Stimulated activated CD8-positive, alpha-beta memory T cell treated with anti-CD3 and anti-CD28 coated beads, Interleukin-7, amount 100 ng/mL, for 4 hours (primary cell): ENCODE results near the gene IRF8.
"Not testable (repeated sequence)": the region's sequence is repeated elsewhere in the genome, so short reads cannot be mapped to it uniquely, and the experiment has no call there.

ENCODE experiments used
- DNase-seq, 2 donors: peaks; one replicate each; pipeline ENCODE4 v3.0.0-alpha.2; 2020; ENCODE audit warnings: low read depth in 2 of 2

Gene IRF8

DNA sequence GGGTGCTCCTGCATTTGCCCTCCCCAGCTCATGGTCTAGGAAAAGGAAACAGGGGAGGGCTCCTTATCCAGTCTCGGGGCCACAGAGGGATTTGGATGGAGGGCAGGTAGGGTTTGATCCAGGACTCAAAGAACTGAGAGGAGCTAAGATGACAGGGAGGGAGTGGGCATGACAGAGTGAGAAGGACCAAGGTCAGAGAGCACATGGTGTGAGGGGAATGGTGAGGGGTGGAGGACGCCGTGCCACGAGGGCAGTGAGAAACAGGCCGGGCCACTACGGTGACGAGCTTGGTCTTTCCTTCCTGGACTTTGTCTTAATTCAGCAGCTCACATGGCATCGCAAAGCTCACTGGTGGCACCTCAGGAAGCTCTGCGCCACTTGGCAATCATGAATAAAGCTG is 35.2 kb downstream of the IRF8 start:
- no peak for DNase-seq

DNA sequence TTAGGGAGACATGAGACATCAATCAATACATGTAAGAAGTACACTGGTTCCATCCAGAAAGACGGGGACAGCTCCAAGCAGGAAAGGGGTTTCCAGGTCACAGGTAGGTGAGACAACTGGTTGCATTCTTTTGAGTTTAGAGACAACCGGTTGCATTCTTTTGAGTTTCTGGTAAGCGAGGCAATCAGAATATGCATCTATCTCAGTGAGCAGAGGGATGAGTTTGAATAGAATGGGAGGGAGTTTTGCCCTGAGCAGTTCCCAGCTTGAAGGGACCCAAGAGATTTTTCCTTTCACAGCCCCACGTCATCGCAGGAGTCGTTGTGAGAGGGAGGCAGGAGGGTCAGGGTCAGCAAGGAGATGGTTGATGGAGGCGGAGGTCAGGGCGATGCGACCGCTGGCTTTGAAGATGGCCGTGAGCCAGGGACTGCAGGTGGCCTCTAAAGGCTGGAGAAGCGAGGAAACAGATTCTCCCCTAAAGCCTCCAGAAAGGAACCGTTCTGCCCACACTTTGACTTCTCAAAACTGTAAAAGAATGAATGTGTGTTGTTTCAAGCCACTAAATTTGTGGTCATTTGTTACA is 36.5 kb downstream of the IRF8 start:
- no peak for DNase-seq

DNA sequence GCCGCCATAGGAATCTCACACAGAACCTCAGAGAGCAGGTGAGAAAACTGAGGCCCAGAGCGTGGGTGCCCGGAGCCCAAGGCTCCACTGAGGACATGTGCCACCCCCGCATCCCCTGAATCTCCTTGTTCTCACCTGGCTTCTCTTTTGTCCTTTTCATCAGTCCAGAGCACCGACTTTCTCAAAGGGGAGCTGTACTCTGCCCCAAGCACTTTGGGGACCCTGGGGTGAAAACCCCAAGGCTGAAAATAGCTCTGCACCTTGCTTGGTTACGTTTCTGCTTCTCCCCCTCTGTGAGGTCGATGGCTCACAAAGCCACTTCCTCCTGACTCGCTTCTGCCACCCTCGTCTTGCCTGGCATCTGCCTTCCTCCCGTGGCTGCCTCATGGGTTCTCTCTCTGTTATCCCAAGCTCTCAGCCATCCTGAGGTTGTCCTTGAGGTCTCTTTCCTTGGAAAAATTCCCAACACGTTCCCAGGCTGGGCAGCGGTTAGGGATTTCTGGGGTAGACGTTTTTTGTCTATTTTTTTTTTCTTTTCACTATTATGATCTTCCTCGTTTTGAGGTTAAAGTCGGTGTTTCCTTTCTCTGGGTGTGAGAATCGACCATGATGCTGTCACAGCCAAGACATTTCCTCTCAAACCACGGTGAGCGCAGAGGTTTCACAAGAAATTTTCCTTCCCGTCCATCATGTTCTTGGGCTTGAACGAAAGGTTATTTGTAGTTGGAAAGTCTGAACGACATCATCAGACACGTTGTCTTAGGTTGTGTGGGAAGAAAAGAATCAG is 37.2 kb downstream of the IRF8 start:
- DNase-seq: peak; percentile 73 to 76

DNA sequence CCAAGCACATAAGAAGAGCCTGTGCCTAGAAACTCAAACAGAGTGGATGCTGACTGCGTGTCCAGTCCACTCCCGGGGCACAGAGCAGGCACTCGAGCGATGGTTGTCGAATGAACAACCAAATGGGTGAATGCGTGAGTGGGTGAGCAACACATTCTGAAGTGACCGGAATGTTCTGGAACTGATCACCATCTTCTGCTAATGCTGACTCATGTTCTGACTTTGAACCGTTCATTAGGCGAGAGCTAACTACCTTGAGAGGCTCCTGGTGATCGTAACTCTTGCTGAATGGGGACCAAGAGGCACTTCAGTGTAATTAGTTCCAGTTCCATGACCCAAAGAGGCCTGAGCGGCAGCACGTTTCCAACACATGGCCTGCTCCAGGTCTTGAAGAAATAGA is 37.9 kb downstream of the IRF8 start:
- DNase-seq: peak; percentile 23 to 30

DNA sequence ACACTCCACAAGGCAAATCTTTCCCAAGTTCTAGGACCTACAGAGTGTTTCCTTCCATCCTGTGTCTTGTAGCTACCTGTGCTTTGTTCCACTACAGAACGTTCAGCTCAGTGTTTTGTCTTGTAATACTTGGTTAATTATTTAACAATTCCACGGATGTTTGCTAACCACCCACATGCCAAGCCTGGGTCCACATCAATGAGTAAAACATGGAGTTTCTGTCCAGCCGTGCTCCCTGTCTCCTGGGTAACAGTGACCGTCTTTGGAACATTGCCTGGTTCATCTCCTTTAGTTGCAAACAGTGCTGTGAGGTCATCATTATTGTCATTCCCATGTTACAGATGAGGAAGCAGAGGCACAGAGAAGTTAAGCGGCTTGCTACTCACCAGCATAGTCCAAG is 41.3 kb downstream of the IRF8 start:
- DNase-seq: no peak

DNA sequence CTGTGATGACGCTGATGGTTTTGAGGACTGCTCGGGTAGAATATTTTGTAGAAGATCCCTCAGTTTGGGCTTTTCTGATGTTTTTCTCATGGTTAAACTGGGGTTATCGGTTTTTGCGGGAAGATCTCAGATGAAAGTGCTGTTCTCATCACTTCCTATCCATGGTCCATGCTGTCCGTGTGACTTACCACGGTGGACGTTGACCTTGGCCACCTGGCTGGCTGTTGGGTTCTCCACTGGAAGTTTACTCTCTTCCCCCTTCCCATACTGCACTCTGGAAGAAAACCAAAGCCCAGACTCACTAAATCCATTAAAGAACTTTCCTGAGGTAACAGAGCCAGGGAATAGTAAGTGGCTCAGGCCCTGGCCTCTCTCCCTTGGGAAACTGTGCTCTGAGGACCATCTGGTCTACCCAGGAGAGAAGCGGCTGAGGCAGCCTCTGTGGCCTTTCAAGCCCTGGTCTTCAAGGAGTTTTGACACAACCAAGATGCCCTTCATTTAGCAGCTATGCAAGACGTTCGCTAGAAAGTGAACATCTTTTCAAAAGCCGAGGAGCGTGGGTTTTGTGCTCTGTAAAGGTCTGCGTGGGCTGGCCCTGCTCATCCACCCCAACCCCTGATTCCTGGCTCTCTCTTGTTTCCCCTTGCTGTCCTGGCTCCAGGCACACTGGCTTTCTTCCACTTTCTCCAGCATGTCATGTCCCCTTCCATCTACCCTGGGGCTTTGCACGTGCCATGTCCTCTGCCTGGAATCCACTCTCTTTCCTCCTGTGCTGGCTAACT is 43.1 kb downstream of the IRF8 start:
- no peak for DNase-seq

DNA sequence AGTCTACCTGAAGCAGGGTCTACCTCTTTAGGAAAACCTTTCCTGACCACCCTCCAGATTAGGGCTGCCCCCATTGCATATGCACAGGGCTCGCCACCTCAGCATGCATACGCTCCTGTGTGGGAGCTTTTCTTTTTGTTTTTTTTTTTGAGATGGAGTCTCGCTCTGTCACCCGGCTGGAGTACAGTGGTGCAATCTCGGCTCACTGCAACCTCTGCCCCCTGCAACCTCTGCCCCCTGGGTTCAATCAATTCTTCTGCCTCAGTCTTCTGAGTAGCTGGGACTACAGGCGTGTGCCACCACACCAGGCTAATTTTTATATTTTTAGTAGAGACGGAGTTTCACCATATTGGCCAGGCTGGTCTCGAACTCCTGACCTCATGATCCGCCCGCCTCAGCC is 43.7 kb downstream of the IRF8 start:
- DNase-seq: not testable (repeated sequence)

DNA sequence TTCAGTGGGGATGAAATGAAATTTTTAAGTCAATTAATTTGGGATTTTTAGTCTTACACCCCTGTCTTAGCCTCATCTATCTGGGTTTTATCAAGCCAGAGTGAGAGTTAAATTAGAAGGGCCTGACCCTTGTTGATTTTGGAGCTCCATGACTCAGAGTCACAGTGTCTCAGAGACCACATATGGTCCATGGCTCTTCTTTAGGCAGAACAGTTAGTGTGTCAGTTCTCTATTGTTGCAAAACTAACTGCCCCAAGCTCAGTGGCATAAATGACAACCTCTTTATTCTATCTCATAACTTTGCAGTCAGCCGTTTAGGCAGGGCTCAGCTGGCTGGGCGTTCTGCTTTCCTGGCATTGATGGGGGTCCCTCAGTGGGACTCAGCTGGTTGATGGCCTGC is 44.7 kb downstream of the IRF8 start:
- DNase-seq: no peak

DNA sequence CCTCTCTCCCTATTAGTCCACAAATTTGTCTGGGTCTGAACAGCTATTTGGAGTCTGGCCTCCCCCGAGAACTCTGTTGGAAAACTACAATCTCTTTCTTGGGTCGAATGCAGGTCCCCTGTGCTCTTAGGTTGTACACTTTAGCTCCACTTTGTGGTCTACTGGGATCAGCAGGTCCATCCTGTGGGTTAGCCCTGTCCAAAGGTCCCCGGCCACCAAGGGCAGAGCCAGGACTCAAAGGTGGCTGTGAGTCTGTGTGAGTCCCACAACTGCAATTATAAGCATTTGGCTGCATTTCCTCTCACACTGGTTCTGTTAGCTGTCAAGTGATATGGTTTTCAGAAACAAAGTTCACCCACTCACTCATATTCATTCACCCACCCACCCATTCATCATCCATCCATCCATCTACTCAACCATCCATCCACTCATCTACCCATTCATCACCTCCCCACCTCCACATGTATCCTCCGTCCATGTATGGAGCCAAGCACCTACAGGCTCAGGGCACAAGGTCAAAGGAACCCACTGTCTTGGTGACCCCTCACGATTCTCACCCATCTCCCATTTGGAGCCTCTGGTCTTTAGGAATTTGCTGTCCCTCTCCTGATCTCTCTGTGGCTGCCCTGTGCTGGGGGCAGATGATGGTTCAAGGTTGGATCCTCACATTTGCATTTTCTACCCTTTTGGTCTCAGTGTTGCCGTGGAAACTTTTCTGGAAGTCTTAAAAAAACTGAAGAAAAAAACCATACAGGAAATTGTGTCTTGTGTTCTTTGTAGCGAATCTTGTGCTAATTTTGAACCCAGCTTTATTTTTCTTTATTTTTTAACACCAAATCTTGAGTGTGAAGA is 45.8 kb downstream of the IRF8 start:
- DNase-seq: no peak

DNA sequence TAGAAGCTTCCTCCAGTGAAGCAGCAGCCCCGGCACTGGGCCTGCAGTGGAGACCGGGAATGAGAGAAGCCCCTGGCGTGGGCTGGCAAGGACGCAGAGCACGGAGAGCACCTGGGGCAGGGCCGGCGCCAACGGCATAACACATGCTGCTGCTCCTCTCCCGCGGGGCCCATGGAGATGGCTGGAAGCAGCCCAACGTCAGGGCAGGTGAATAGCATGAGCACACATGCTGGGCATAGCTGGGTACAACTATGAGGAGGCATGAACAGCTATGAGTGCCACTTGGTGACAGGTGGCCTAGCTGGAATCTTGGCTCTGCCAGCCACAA is 46.4 kb downstream of the IRF8 start:
- no peak for DNase-seq

DNA sequence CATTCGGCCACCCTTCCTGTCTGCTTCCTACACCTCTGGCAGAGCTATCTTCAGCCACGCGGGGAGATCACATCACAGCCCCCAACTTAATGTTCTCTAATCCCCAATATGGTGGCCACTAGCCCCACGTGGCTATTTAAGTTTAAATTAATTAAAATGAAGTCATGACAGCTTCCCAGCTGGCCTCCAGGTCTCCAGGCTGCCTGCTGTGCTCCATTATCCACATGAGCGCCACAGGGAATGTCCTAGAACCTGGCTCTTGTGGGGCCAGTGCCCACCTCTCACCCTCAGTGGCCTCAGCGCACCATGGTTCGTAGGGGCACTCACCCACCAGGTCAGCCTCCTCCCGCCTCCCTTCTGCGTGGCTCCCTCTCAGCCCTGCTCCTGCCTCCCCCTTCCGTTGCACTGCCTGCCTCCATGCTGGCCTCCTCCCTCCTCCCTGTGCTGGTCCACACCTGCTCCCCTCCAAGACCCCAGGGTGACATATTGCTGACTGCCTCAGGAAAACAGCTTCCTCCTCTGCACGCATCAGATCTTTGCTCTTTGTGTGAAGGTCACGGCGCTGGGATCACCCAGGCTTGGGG is 47.7 kb downstream of the IRF8 start:
- DNase-seq: no peak

DNA sequence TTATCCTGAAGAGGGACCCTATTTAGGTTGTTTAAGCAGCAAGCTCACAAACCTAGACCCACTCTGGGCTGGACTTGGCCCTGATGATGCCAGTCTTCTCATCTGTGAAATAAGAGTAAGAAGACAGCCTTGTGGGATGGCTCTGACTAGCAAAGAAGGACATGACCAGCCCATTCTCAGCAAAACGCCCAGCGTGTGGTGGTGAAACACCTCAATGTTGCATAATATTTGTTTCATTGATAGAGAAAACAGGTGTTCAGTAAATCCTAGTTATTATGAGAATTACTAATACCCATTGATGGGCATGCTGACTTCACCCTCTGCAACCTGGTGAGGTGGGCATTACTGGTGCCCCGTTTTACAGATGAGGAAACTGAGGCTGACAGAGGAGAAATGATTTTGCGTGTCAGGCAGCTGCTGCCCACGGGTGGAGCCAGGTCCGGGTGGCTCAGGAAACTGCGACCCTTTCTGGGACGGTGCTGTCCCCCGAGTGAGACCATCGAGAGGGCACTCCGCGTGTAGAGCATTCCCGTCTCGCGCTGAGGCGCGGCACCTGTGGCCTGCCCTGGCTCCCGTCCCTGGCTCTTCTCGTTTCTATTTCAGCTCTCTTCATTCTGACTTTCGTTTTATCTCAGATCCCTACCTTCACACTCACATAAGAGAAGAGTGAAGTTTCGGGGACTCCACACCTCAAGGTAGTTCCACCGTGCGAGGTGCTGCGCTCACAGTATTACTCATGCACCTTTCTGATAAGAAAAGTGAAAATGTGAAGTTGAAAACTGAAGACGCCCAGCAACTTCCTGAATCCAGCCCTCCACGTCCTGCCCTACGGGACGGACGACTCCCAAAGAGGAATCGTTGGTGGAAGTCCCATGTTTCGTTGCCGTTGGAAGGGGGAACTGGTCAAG is 48.5 kb downstream of the IRF8 start:
- peak; percentile 24 to 44 for DNase-seq

DNA sequence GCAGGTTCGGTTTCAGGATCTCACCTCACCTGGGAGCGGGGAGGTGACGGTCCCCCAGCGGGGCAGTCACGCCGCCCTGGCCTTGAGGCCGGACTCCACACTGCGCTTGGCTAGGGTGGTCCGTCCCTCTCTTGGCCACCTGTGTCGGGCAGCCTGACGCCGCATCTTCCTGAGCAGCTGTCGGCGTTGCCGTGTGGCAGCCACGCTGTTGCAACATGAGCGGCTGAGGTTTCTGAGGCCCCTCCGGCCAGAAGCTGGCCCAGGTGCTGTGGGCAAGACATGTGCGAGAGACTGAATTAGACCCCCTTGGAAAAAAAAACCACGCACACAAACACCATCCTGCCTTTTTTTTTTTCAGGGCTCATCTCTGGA is 49.2 kb downstream of the IRF8 start:
- DNase-seq: no peak

DNA sequence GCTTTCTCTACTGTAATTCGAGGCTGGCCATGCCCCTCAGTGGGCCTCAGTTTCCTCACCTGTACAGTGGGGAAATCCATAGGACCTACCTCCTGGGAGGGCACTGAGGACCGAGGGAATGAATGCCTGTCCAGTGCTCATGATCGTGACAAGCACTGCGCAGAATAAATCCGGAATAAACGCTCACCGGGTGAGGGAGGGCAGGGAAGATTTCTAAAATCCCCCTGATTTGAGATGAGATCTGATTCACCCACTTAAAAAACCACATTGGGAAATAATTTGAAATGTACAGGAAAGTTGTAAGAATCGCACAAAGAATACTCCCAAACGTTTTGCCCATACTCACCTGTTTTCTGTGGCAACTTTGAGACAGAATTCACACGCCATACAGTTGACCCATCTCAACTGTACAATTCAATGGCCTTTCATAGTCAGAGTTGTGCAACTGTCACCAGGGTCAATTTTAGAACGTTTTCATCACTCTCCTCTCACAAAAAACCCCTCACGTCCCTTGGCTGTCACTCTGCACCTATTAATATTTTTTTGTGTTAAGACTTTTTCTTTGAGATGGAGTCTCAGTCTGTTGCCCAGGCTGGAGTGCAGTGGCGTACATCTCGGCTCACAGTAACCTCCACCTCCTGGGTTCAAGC is 49.8 kb downstream of the IRF8 start:
- no peak for DNase-seq

DNA sequence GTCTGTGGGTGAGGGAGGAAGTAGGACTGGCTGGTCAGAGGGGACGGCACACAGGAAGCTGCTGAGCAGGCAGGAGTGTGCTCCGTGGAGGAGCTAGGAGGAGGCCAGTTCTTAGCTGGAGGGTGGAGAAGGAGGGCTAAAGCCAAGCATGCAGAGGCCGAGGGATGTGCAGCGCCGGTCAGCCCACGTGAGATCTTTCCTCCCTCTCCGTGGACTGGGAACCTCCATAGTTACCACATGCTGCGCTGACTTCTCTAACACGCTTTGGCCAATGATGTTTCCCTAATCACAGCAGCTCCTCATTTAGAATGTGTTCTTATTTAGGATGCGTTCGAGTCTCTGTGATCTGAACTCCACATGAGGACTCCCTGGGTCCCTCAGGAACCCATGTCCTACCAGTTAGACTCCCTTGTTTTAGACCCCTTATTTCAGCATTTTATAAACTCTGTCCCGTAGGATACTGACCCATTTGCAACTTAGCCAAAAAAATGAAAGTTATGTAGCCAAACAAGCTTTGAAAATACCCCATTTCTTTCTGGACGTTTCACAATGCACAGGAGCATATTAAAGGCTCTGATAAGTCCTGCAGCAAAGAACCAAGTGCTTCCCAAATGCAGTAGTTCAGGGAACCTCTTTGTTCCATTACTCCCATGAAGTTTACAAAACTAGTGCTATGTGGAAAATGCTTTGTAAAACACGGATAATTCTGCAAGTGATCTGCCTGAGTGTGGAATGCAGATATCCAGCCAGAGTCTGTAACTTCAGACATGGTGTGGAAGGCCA is 51.4 kb downstream of the IRF8 start:
- DNase-seq: no peak

DNA sequence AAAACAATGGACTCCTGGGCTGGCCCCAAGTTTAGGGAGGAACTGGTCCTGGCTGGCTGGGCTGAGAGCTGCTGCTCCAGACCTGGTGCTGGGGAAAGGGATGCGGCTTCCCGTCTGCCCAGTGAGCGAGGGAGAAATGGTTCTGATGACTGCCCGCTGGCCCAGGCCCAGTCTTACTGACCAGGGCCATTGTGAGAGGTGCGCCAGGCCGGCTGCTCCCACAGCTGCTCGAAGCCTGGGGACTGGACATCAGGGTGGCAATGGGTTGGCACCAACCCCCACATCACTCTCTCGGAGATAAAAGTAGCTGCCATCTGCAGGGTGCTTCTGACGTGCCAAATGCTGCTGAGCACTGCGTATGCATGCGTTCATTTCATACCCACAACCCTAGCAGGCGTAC is 53.2 kb downstream of the IRF8 start:
- DNase-seq: no peak

DNA sequence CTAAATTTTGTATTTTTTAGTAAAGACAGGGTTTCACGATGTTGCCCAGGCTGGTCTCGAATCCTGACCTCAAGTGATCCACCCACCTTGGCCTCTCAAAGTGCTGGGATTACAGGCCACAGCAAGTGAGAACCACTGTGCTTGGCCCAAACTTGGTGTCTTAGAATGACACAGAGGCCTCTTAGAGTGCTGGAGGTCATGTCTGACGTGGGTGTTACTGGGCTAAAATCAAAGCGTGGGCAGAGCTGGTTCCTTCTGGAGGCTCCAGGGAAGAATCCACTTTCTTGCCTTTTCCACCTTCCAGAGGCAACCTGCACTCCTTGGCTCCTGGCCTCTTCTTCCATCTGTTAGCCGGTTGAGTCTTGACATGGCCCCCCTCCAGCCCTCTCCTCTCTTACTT is 53.8 kb downstream of the IRF8 start:
- DNase-seq: no peak

DNA sequence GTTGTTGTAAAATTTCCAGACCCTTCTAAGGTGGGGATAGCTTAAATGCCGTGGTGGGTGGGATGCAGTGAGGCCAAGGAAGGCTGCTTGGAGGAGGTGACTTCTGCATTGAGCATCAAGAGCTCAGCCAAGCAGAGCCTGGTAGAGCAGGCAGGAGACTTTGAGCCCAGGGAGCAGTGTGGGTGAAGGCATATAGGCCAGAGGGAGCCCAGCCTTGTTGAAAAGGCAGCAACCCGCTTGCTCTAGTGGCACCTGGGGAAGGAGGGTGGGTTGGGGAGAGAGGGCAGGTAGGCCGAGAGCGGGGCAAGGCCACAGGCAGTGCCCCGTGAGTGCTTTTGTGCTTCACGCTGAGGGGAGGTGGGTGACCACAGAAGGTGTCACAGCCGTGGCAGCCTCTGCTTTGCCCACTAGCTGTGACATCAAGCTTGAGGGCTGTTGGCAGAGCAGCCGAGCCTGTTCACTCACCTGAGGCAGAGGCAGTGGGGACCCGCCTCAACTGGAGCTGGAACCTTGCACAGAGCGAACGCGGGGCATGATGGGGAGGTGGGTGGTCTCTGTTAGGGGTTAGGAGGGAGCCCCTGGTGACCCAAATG is 56.1 kb downstream of the IRF8 start:
- no peak for DNase-seq

DNA sequence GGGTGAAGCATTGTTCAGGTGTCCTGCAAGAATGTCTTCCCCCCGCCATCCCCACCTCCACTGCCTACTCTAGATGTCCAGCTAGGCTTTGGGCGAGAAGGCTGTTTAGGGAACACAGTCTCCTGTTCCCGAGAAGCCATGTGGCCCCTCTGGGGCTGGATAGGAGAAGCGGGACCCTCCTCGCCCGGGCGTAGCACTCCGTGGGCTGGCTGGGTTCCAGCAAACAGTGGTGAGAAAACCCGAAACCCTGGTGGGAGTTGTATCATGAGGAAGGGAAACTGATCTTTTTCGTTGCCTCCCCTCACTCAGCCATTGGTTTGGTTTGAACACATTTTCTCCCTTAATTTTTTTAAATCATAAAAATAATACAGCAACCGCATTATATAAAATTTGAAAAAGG is 56.6 kb downstream of the IRF8 start:
- no peak for DNase-seq
